HUES64 (cell line): Measurements from ENCODE around the gene NOS3.
A peak's percentile ranks its signal among the peaks of the same experiment; 100 is the strongest.
"Not testable (repeated sequence)": the region's sequence is repeated elsewhere in the genome, so short reads cannot be mapped to it uniquely, and the experiment has no call there.

Experiments used
- H3K27ac ChIP-seq: 2 replicates; pipeline ENCODE4 v1.7.0; 2013; ENCODE audit warnings: low read depth, low read length, inconsistent platforms
- H3K27me3 ChIP-seq: 2 replicates; pipeline ENCODE4 v1.6.1; 2013; ENCODE audit warnings: mild to moderate bottlenecking, low read length; ENCODE audit not compliant: insufficient read depth
- H3K36me3 ChIP-seq: 2 replicates; pipeline ENCODE4 v1.6.1; 2013; ENCODE audit warnings: mild to moderate bottlenecking, low read length; ENCODE audit not compliant: insufficient read depth
- H3K4me1 ChIP-seq: 2 replicates; pipeline ENCODE4 v1.6.1; 2013; ENCODE audit warnings: mild to moderate bottlenecking, low read length, moderate library complexity; ENCODE audit not compliant: insufficient read depth
- H3K4me3 ChIP-seq: 2 replicates; pipeline ENCODE4 v1.5.1; 2013; ENCODE audit warnings: mild to moderate bottlenecking, low read length, moderate library complexity
- H3K9ac ChIP-seq: 2 replicates; pipeline ENCODE4 v1.6.1; 2013; ENCODE audit warnings: mild to moderate bottlenecking, low read depth, low read length
- H3K9me3 ChIP-seq: 2 replicates; pipeline ENCODE4 v1.6.1; 2013; ENCODE audit warnings: low read depth, low read length; ENCODE audit not compliant: insufficient read depth
- WGBS: fragments of 150-250, 120-280 bp; methylation state at CpG from one replicate; pipeline ENCODE4 v1.1.7; 2013; ENCODE audit warnings: missing lambda C conversion rate; 5-methylcytosine and 5-hydroxymethylcytosine counted together

The NOS3 gene

GRCh38 chr7:151009327-151010036 is 18.7 kb downstream of the NOS3 start:
- Histone ChIP-seq H3K36me3 (no peaks in the 10 kb centered on the region), H3K9me3 (no peaks in the 10 kb centered on the region), H3K27ac (no peak overlapping the region), H3K27me3 (peaks cover 4% of the 10 kb centered on the region), H3K9ac (no peak overlapping the region), H3K4me1 (peaks cover 28% of the 10 kb centered on the region), H3K4me3 (no peak overlapping the region)
- WGBS, result 73% methylated on average over 22 of the region's 22 CpGs

DNA sequence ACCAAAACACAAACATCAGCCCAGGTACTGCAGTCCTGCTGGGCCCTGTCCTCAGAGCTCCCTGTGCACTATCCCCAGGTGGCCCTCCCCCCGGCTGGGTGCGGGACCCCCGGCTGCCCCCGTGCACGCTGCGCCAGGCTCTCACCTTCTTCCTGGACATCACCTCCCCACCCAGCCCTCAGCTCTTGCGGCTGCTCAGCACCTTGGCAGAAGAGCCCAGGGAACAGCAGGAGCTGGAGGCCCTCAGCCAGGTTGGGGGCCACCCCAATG is 19.2 kb downstream of the NOS3 start:
- Histone ChIP-seq H3K36me3 (no peaks in the 10 kb centered on the region), H3K9ac (no peak overlapping the region), H3K4me3 (0 out of 2 replicates have a peak overlapping the region, but pooled peaks have one; percentile 40), H3K27me3 (peaks cover 4% of the 10 kb centered on the region), H3K4me1 (peaks cover 28% of the 10 kb centered on the region), H3K27ac (no peak overlapping the region), H3K9me3 (no peaks in the 10 kb centered on the region)
- WGBS, result 39% methylated on average over 7 of the region's 7 CpGs

DNA sequence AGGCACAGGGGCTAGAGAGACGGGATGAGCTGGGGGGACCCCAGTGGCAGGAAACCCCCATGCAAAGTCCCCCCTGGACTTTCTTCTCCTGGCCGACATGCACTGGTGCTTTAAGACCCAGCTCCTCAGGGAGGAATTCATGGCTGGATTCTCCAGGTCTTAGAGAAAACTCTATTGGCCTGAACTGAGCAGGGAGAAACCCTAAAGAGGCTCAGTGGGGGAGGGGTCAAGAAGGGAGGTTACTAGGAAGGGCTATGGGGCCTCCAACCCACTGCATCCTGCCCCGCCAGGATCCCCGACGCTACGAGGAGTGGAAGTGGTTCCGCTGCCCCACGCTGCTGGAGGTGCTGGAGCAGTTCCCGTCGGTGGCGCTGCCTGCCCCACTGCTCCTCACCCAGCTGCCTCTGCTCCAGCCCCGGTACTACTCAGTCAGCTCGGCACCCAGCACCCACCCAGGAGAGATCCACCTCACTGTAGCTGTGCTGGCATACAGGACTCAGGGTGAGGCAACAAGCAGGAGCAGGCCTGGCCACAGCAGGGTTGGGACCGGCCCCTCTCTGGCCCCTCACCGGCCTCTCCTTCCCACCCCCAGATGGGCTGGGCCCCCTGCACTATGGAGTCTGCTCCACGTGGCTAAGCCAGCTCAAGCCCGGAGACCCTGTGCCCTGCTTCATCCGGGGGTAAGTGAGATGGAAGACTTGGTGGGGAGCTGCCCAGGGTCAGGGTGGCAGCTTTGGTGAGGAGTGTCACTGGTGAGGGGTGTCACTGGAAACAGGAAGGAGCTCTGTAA is 19.7 kb downstream of the NOS3 start:
- Histone ChIP-seq H3K27me3 (peaks cover 4% of the 10 kb centered on the region), H3K9me3 (no peaks in the 10 kb centered on the region), H3K27ac (no peak overlapping the region), H3K36me3 (no peaks in the 10 kb centered on the region), H3K4me3 (peak overlapping the region; percentile 40), H3K9ac (no peak overlapping the region), H3K4me1 (peaks cover 28% of the 10 kb centered on the region)
- 34% methylated on average over 18 of the region's 18 CpGs for WGBS

GRCh38 chr7:151011097-151011409 is 20.2 kb downstream of the NOS3 start:
- Histone ChIP-seq H3K9me3 (no peaks in the 10 kb centered on the region), H3K9ac (no peak overlapping the region), H3K4me1 (peaks cover 28% of the 10 kb centered on the region), H3K4me3 (0 out of 2 replicates have a peak overlapping the region, but pooled peaks have one; percentile 40), H3K36me3 (no peaks in the 10 kb centered on the region), H3K27me3 (peaks cover 7% of the 10 kb centered on the region), H3K27ac (no peak overlapping the region)
- WGBS, result 67% methylated on average over 1 of the region's 1 CpG

DNA sequence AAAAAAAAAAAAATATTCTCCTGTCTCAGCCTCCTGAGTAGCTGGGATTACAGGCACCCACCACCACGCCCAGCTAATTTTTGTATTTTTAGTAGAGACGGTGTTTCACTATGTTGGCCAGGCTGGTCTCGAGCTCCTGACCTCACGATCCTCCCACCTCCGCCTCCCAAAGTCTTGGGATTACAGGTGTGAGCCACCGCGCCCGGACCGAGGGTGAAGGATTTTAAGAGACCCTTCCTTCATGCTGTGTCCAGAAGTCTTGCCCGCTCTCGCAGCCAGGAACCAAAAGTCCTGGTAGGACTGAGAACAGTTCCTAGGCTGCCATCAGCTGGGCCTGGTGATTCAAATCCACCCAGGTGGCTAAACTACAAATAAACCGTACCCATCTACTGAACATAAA is 20.8 kb downstream of the NOS3 start:
- not testable (repeated sequence) for H3K4me3 ChIP-seq, H3K36me3 ChIP-seq, H3K27me3 ChIP-seq, H3K9ac ChIP-seq, H3K27ac ChIP-seq, H3K9me3 ChIP-seq
- 88% methylated on average over 11 of the region's 12 CpGs for WGBS
- H3K4me1 ChIP-seq, result peaks cover 28% of the 10 kb centered on the region

DNA sequence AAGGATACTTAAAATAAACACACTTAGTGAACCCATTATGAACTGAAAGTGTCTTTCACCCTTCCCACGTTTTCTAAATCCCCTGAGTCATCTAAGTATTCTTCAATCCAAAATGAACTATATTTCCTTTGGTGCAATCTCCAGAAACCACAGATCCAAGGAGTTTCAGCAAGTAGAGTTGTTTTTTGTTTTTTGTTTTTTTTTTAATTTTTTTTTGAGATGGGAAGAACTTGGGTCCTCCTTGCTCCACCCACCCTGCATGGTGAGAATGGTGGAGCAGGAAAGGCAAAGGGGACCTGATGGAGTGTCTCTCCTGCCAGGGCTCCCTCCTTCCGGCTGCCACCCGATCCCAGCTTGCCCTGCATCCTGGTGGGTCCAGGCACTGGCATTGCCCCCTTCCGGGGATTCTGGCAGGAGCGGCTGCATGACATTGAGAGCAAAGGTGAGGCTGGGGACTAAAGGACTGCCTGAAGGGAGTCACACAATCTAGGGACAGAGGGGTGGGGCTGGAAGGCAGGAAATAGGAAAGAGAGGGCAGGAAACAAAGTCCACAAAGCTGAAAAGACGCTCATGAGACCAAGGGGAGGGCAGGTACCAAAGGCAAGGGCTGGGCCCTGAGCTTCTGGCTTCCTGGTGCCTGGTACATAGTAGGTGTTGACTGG is 21.3 kb downstream of the NOS3 start:
- Histone ChIP-seq H3K27ac (no peak overlapping the region), H3K27me3 (peaks cover 14% of the 10 kb centered on the region), H3K9ac (no peak overlapping the region), H3K9me3 (no peaks in the 10 kb centered on the region), H3K36me3 (no peaks in the 10 kb centered on the region), H3K4me3 (no peak overlapping the region), H3K4me1 (peaks cover 28% of the 10 kb centered on the region)
- WGBS, result 83% methylated on average over 6 of the region's 6 CpGs

DNA sequence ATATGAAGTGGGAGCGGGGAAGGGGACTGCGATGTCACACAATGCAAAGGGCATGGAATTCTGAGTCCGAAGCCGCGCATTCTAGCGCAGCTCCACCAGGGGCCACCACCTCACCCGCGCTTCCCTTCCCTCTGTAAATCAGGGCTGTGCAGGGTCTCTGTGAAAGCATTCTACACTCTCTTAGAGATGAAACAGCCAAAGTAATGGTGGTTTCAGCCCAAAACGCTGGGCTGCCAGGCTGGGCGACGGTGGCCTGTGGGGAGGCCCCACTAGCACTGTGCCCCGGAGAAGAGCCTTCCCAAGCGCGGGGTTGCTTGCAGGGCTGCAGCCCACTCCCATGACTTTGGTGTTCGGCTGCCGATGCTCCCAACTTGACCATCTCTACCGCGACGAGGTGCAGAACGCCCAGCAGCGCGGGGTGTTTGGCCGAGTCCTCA is 22.1 kb downstream of the NOS3 start:
- peak overlapping the region; percentile 42 for H3K4me3 ChIP-seq
- 33% methylated on average over 23 of the region's 23 CpGs for WGBS
- H3K9me3 ChIP-seq, result no peaks in the 10 kb centered on the region
- no peak overlapping the region for H3K27ac ChIP-seq
- H3K4me1 ChIP-seq, result peaks cover 28% of the 10 kb centered on the region
- H3K36me3 ChIP-seq, result no peaks in the 10 kb centered on the region
- peaks cover 22% of the 10 kb centered on the region for H3K27me3 ChIP-seq
- no peak overlapping the region for H3K9ac ChIP-seq

GRCh38 chr7:151013356-151013732 is 22.5 kb downstream of the NOS3 start:
- H3K27ac ChIP-seq, result no peak overlapping the region

DNA sequence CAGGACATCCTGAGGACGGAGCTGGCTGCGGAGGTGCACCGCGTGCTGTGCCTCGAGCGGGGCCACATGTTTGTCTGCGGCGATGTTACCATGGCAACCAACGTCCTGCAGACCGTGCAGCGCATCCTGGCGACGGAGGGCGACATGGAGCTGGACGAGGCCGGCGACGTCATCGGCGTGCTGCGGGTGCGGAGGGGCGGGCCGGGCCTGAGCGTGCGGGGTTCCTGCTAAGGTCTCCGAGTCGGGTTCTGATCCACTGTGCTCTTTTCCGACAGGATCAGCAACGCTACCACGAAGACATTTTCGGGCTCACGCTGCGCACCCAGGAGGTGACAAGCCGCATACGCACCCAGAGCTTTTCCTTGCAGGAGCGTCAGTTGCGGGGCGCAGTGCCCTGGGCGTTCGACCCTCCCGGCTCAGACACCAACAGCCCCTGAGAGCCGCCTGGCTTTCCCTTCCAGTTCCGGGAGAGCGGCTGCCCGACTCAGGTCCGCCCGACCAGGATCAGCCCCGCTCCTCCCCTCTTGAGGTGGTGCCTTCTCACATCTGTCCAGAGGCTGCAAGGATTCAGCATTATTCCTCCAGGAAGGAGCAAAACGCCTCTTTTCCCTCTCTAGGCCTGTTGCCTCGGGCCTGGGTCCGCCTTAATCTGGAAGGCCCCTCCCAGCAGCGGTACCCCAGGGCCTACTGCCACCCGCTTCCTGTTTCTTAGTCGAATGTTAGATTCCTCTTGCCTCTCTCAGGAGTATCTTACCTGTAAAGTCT is 23.1 kb downstream of the NOS3 start:
- H3K36me3 ChIP-seq, result no peaks in the 10 kb centered on the region
- H3K27me3 ChIP-seq, result peaks cover 31% of the 10 kb centered on the region
- no peaks in the 10 kb centered on the region for H3K9me3 ChIP-seq
- peak overlapping the region; percentile 21; the same call in 1 of the 2 replicates for H3K9ac ChIP-seq
- H3K4me3 ChIP-seq, result peak overlapping the region; percentile 57
- peaks cover 23% of the 10 kb centered on the region for H3K4me1 ChIP-seq
- H3K27ac ChIP-seq, result no peak overlapping the region
- WGBS, result 67% methylated on average over 55 of the region's 55 CpGs

More at GRCh38 chr7:151013356-151013732, 22.5 kb downstream of the NOS3 start:
- Histone ChIP-seq H3K9ac (no peak overlapping the region), H3K27me3 (peaks cover 25% of the 10 kb centered on the region), H3K4me1 (peaks cover 24% of the 10 kb centered on the region), H3K4me3 (peak overlapping the region; percentile 42), H3K9me3 (no peaks in the 10 kb centered on the region), H3K36me3 (no peaks in the 10 kb centered on the region)
- WGBS, result 55% methylated on average over 26 of the region's 26 CpGs

GRCh38 chr7:151014950-151015349 is 24.1 kb downstream of the NOS3 start:
- Histone ChIP-seq H3K9ac (no peak overlapping the region), H3K27me3 (peaks cover 41% of the 10 kb centered on the region)
- 88% methylated on average over 8 of the region's 8 CpGs for WGBS

DNA sequence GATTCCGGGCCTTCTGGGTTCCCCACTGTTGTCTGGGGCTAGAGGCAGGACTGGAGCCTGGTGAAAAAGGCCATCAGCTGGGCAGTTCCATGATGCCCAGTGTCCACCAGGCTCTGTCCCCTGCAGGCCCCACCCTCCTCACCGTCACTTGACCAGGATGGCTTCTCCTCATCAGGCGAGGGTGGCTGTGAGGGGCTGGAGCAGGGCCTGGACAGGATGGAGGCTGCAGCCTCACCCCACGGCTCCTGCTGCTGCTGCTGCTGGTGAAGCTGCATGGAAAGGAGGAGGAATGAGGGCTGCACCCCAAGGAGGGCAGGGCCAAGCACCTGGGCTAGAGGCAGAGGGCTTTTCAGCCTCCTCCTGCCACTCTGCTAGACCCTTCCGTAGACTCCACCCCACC is 25.1 kb downstream of the NOS3 start:
- 94% methylated on average over 5 of the region's 5 CpGs for WGBS
- H3K27ac ChIP-seq, result no peak overlapping the region

More at GRCh38 chr7:151014950-151015349, 24.1 kb downstream of the NOS3 start:
- Histone ChIP-seq H3K27ac (no peak overlapping the region), H3K4me1 (peaks cover 20% of the 10 kb centered on the region), H3K36me3 (no peaks in the 10 kb centered on the region), H3K9me3 (no peaks in the 10 kb centered on the region), H3K4me3 (no peak overlapping the region)

More for the DNA sequence above, 25.1 kb downstream of the NOS3 start:
- Histone ChIP-seq H3K27me3 (peaks cover 48% of the 10 kb centered on the region), H3K4me3 (no peak overlapping the region), H3K4me1 (peaks cover 21% of the 10 kb centered on the region), H3K9ac (no peak overlapping the region), H3K36me3 (no peaks in the 10 kb centered on the region), H3K9me3 (no peaks in the 10 kb centered on the region)
